ENCODE measurements around the gene SPOCK2. TPM values are rescaled to one million over a fixed set of nuclear protein-coding genes. Genes with fewer than 3 reads are reported as not detected.
"Not testable (repeated sequence)": the region's sequence is repeated elsewhere in the genome, so short reads cannot be mapped to it uniquely, and the experiment has no call there.

Gene SPOCK2
- total RNA-seq, 1 donor: 0.36 TPM

DNA sequence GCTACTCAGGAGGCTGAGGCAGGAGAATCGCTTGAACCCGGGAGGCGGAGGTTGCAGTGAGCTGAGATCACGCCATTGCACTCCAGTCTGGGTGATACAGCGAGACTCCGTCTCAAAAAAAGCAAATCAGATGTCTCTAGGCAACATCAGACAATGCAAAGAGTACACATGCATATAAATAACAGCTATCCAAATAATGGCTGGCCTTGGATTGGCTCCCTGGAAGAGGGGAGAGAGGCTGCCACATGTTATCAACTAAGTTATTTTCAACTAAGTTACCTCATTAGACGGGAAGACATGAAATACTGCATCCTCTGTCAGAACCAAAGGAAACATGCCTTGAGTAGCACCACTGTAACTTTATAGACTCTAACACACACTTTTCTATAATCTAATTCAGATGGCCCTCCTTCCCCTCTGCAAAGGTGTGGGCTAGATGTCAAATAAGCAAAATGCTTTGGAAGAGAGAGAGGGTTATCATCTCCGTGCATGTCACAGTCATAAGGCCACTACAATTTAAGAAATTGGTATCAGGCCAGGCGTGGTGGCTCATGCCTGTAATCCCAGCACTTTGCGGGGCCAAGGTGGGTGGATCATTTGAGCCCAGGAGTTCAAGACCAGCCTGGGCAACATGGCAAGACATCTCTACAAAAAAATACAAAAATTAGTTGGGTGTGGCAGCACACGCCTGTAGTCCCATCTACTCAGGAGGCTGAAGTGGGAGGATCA lies 22.5 kb upstream of the SPOCK2 start:
- Histone ChIP-seq H3K36me3 (ENCODE audit: insufficient read depth, low read length) (no peaks in the 10 kb centered on the region), H4K20me1 (ENCODE audit: insufficient read depth, low read length) (no peaks in the 10 kb centered on the region), H3K27ac (ENCODE audit: low read depth, low read length) (no peak overlapping the region), H3K27me3 (ENCODE audit: insufficient read depth, low read length) (no peaks in the 10 kb centered on the region), H3K79me2 (ENCODE audit: insufficient read depth, low read length) (no peaks in the 10 kb centered on the region), H2AFZ (ENCODE audit: low read length) (no peak overlapping the region), H3K9me3 (ENCODE audit: low read depth, low read length) (no peaks in the 10 kb centered on the region), H3K4me1 (ENCODE audit: insufficient read depth, low read length) (no peaks in the 10 kb centered on the region), H3K4me2 (ENCODE audit: insufficient read depth, low read length) (no peak overlapping the region), H3K4me3 (ENCODE audit: insufficient read depth, low read length) (no peak overlapping the region)
- no peak for DNase-seq (ENCODE audit: insufficient read length, low spot score, missing footprints)
- TF ChIP-seq, protein P1, sequence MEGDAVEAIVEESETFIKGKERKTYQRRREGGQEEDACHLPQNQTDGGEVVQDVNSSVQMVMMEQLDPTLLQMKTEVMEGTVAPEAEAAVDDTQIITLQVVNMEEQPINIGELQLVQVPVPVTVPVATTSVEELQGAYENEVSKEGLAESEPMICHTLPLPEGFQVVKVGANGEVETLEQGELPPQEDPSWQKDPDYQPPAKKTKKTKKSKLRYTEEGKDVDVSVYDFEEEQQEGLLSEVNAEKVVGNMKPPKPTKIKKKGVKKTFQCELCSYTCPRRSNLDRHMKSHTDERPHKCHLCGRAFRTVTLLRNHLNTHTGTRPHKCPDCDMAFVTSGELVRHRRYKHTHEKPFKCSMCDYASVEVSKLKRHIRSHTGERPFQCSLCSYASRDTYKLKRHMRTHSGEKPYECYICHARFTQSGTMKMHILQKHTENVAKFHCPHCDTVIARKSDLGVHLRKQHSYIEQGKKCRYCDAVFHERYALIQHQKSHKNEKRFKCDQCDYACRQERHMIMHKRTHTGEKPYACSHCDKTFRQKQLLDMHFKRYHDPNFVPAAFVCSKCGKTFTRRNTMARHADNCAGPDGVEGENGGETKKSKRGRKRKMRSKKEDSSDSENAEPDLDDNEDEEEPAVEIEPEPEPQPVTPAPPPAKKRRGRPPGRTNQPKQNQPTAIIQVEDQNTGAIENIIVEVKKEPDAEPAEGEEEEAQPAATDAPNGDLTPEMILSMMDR (IDR thresholded peaks at IDR 0.05; ENCODE audit: extremely low read depth, low read depth, low read length): no peak

DNA sequence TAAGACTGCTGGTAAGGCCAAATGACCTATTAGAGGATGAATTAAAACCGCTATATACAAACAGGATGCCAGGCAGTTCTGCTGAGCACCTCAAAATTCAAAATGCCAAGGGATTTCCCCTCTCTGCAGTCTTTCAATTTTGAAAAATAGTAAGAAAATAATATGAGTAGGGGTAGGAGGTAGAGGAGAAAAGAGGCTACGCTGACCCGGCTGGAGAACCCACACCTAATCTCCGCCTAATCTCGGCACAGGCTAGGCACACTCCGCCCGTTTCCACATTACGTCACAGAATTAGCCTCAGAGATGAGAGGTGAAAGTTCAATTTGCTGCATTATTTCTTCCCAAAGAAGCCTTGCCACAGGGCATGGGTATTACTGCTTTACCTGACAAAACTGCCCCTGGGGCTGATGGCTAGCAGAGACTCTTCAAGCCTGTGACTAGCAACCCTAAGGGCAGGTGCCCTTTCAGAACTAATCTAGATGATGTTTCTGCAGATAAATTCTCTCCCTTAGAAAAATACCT lies 21.3 kb upstream of the SPOCK2 start:
- Histone ChIP-seq H2AFZ (ENCODE audit: low read length) (no peak overlapping the region), H3K4me2 (ENCODE audit: insufficient read depth, low read length) (no peak overlapping the region), H3K4me1 (ENCODE audit: insufficient read depth, low read length) (no peaks in the 10 kb centered on the region), H3K4me3 (ENCODE audit: insufficient read depth, low read length) (no peak overlapping the region), H3K9me3 (ENCODE audit: low read depth, low read length) (no peaks in the 10 kb centered on the region), H3K36me3 (ENCODE audit: insufficient read depth, low read length) (no peaks in the 10 kb centered on the region), H3K79me2 (ENCODE audit: insufficient read depth, low read length) (no peaks in the 10 kb centered on the region), H3K27ac (ENCODE audit: low read depth, low read length) (no peak overlapping the region), H4K20me1 (ENCODE audit: insufficient read depth, low read length) (no peaks in the 10 kb centered on the region), H3K27me3 (ENCODE audit: insufficient read depth, low read length) (no peaks in the 10 kb centered on the region)
- TF ChIP-seq, protein P1 (IDR thresholded peaks at IDR 0.05; ENCODE audit: extremely low read depth, low read depth, low read length): no peak
- DNase-seq (ENCODE audit: insufficient read length, low spot score, missing footprints): no peak

DNA sequence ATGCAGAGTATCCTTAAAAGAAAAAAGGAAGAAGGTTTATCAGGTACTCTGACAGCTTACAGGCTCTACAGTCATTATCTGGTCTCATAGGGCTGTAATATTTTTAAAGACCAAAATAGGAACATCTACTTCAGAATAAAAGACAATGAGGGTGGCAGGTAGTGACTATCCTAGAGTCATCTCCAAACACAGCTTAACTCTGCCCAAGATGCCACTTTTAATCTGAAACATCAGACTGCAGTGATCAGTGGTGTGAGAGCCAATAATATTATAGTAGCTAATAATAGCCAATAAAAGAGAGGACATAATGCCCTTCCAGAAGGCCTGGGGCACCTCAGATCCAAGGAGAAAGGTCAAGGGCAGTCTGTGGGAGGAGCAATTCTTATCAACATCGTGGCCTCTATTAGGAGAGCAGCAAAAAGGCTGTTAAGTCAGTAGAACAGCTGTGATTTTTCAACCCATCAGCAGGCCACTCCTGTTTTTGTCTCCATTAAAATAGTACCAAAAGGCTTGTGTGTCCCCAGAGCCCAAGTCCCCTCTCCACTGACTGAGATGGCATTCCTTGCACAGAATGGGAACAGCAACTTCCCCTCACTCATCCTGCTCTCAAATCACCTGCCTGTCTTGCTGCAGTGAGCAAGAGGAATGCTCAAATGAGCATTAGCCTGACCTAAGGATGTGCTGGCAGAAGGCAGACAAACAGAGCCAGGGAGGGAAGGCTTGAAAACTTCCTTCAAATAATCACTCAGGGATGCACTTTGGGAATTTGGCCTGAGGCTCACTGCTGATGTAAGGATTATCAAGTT lies 20.7 kb upstream of the SPOCK2 start:
- no peak for DNase-seq (ENCODE audit: insufficient read length, low spot score, missing footprints)
- Histone ChIP-seq H3K27ac (ENCODE audit: low read depth, low read length) (no peak overlapping the region), H3K4me1 (ENCODE audit: insufficient read depth, low read length) (no peaks in the 10 kb centered on the region), H3K79me2 (ENCODE audit: insufficient read depth, low read length) (no peaks in the 10 kb centered on the region), H3K27me3 (ENCODE audit: insufficient read depth, low read length) (no peaks in the 10 kb centered on the region), H4K20me1 (ENCODE audit: insufficient read depth, low read length) (no peaks in the 10 kb centered on the region), H3K4me3 (ENCODE audit: insufficient read depth, low read length) (no peak overlapping the region), H3K9me3 (ENCODE audit: low read depth, low read length) (no peaks in the 10 kb centered on the region), H2AFZ (ENCODE audit: low read length) (no peak overlapping the region), H3K36me3 (ENCODE audit: insufficient read depth, low read length) (no peaks in the 10 kb centered on the region), H3K4me2 (ENCODE audit: insufficient read depth, low read length) (no peak overlapping the region)
- TF ChIP-seq, protein P1 (IDR thresholded peaks at IDR 0.05; ENCODE audit: extremely low read depth, low read depth, low read length): no peak

DNA sequence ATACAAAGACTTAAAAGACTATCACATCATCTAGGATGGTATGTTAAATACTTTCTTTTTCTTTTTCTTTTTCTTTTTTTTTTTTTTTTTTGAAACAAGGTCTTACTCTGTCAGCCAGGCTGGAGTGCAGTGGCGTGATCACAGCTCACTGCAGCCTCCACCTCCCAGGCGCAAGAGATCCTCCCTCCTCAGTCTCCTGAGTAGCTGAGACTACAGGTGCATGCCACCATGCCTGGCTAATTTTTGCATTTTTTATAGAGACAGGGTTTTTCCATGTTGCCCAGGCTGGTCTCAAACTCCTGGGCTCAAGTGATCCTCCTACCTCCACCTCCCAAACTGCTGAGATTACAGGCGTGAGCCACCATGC lies 19.6 kb upstream of the SPOCK2 start:
- H3K9me3 ChIP-seq (ENCODE audit: low read depth, low read length); H3K36me3 ChIP-seq (ENCODE audit: insufficient read depth, low read length); H3K4me3 ChIP-seq (ENCODE audit: insufficient read depth, low read length); H3K27ac ChIP-seq (ENCODE audit: low read depth, low read length); H3K4me1 ChIP-seq (ENCODE audit: insufficient read depth, low read length); DNase-seq (ENCODE audit: insufficient read length, low spot score, missing footprints); H3K79me2 ChIP-seq (ENCODE audit: insufficient read depth, low read length); H2AFZ ChIP-seq (ENCODE audit: low read length); H4K20me1 ChIP-seq (ENCODE audit: insufficient read depth, low read length); H3K4me2 ChIP-seq (ENCODE audit: insufficient read depth, low read length); H3K27me3 ChIP-seq (ENCODE audit: insufficient read depth, low read length): not testable (repeated sequence)

All from osteoblast (primary cell).